B cell (primary cell): Measurements from ENCODE around the gene KIF21A.

Experiments
- EZH2 ChIP-seq: IDR thresholded peaks from 2 replicates; pipeline ENCODE4 v1.6.1; 2012; ENCODE audit warnings: borderline replicate concordance, low read depth, mild to moderate bottlenecking, moderate library complexity, low read length; ENCODE audit not compliant: insufficient read depth, poor library complexity, severe bottlenecking
- TF ChIP-seq, protein P1 (sequence below): fragments of 200-600 bp; IDR thresholded peaks from one replicate; pipeline ENCODE4 v1.8.0; 2022; ENCODE audit warnings: antibody characterized with exemption, mild to moderate bottlenecking

DNA sequence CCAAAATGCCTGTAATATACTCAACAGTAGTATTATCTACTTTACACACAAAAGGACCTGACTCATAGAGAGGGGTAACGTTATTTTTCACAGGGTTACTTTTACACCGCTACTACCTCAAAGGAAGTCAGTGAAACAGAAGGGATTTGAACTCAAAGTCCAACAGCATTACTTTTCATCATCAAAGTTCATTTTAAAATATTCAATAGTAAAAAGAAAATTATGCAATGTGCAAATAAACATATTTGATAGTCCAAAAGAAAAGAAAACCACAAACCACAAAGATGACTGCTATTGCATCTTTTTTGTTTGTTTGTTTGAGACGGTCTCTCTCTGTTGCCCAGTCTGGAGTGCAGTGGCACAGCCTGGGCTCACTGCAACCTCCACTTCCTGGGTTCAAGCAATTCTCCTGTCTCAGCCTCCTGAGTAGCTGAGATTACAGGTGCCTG, 15.5 kb downstream of the KIF21A start:
- TF ChIP-seq, protein P1, sequence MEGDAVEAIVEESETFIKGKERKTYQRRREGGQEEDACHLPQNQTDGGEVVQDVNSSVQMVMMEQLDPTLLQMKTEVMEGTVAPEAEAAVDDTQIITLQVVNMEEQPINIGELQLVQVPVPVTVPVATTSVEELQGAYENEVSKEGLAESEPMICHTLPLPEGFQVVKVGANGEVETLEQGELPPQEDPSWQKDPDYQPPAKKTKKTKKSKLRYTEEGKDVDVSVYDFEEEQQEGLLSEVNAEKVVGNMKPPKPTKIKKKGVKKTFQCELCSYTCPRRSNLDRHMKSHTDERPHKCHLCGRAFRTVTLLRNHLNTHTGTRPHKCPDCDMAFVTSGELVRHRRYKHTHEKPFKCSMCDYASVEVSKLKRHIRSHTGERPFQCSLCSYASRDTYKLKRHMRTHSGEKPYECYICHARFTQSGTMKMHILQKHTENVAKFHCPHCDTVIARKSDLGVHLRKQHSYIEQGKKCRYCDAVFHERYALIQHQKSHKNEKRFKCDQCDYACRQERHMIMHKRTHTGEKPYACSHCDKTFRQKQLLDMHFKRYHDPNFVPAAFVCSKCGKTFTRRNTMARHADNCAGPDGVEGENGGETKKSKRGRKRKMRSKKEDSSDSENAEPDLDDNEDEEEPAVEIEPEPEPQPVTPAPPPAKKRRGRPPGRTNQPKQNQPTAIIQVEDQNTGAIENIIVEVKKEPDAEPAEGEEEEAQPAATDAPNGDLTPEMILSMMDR = no peak
- TF ChIP-seq EZH2 = no peak
